HUES64 (cell line): ENCODE measurements around the gene BTN2A1.
"Not testable (repeated sequence)": the region's sequence is repeated elsewhere in the genome, so short reads cannot be mapped to it uniquely, and the experiment has no call there.

Experiments used
- H3K27ac ChIP-seq: 2 replicates; pipeline ENCODE4 v1.7.0; 2013; ENCODE audit warnings: low read depth, low read length, inconsistent platforms
- H3K27me3 ChIP-seq: 2 replicates; pipeline ENCODE4 v1.6.1; 2013; ENCODE audit warnings: mild to moderate bottlenecking, low read length; ENCODE audit not compliant: insufficient read depth
- H3K36me3 ChIP-seq: 2 replicates; pipeline ENCODE4 v1.6.1; 2013; ENCODE audit warnings: mild to moderate bottlenecking, low read length; ENCODE audit not compliant: insufficient read depth
- H3K4me1 ChIP-seq: 2 replicates; pipeline ENCODE4 v1.6.1; 2013; ENCODE audit warnings: mild to moderate bottlenecking, low read length, moderate library complexity; ENCODE audit not compliant: insufficient read depth
- H3K4me3 ChIP-seq: 2 replicates; pipeline ENCODE4 v1.5.1; 2013; ENCODE audit warnings: mild to moderate bottlenecking, low read length, moderate library complexity
- H3K9ac ChIP-seq: 2 replicates; pipeline ENCODE4 v1.6.1; 2013; ENCODE audit warnings: mild to moderate bottlenecking, low read depth, low read length
- H3K9me3 ChIP-seq: 2 replicates; pipeline ENCODE4 v1.6.1; 2013; ENCODE audit warnings: low read depth, low read length; ENCODE audit not compliant: insufficient read depth
- WGBS: fragments of 150-250, 120-280 bp; methylation state at CpG from one replicate; pipeline ENCODE4 v1.1.7; 2013; ENCODE audit warnings: missing lambda C conversion rate; 5-methylcytosine and 5-hydroxymethylcytosine counted together

Gene BTN2A1

GRCh38 chr6:26418795-26419194 is 39.0 kb upstream of the BTN2A1 start:
- 94% methylated on average over 3 of the region's 3 CpGs for WGBS
- not testable (repeated sequence) for H3K4me1 ChIP-seq, H3K36me3 ChIP-seq, H3K27me3 ChIP-seq, H3K9ac ChIP-seq, H3K27ac ChIP-seq, H3K9me3 ChIP-seq, H3K4me3 ChIP-seq

GRCh38 chr6:26420688-26421171 is 37.0 kb upstream of the BTN2A1 start:
- H3K27me3 ChIP-seq, result no peaks in the 10 kb centered on the region; the same call in 1 of the 2 replicates
- no peaks in the 10 kb centered on the region for H3K4me1 ChIP-seq
- peak overlapping the region; percentile 53 for H3K27ac ChIP-seq
- H3K9ac ChIP-seq, result peak overlapping the region; percentile 55; the same call in 1 of the 2 replicates
- H3K9me3 ChIP-seq, result 0 out of 2 replicates have a peak, but pooled peaks cover 5% of the 10 kb centered on the region
- peak overlapping the region; percentile 76 for H3K4me3 ChIP-seq
- no peaks in the 10 kb centered on the region for H3K36me3 ChIP-seq
- 50% methylated on average over 4 of the region's 4 CpGs for WGBS

- Histone ChIP-seq H3K27ac (peak overlapping the region; percentile 53), H3K4me1 (no peaks in the 10 kb centered on the region), H3K36me3 (no peaks in the 10 kb centered on the region), H3K4me3 (peak overlapping the region; percentile 76), H3K9me3 (0 out of 2 replicates have a peak, but pooled peaks cover 5% of the 10 kb centered on the region), H3K27me3 (no peaks in the 10 kb centered on the region; the same call in 1 of the 2 replicates), H3K9ac (peak overlapping the region; percentile 76)
- whole genome bisulfite sequencing, result 1% methylated on average over 30 of the region's 31 CpGs
Measured at GRCh38 chr6:26421259-26422144, 36.3 kb upstream of the BTN2A1 start.

GRCh38 chr6:26422329-26422728 is 35.4 kb upstream of the BTN2A1 start:
- Histone ChIP-seq H3K9me3 (0 out of 2 replicates have a peak, but pooled peaks cover 5% of the 10 kb centered on the region), H3K4me1 (no peaks in the 10 kb centered on the region), H3K36me3 (0 out of 2 replicates have a peak, but pooled peaks cover 2% of the 10 kb centered on the region), H3K27ac (no peak overlapping the region), H3K9ac (no peak overlapping the region), H3K27me3 (no peaks in the 10 kb centered on the region; the same call in 1 of the 2 replicates), H3K4me3 (peak overlapping the region; percentile 76)
- WGBS, result 100% methylated on average over 3 of the region's 3 CpGs

- Histone ChIP-seq H3K27ac (no peak overlapping the region), H3K9ac (no peak overlapping the region), H3K9me3 (no peaks in the 10 kb centered on the region), H3K27me3 (no peaks in the 10 kb centered on the region; the same call in 1 of the 2 replicates), H3K4me1 (no peaks in the 10 kb centered on the region), H3K4me3 (no peak overlapping the region), H3K36me3 (peaks cover 15% of the 10 kb centered on the region)
- whole genome bisulfite sequencing, result 96% methylated on average over 5 of the region's 5 CpGs
Measured at GRCh38 chr6:26426691-26427450, 30.9 kb upstream of the BTN2A1 start.

- H3K27ac ChIP-seq, result no peak overlapping the region
- no peaks in the 10 kb centered on the region for H3K9me3 ChIP-seq
- WGBS, result 98% methylated on average over 3 of the region's 3 CpGs
- no peak overlapping the region for H3K9ac ChIP-seq
- H3K27me3 ChIP-seq, result no peaks in the 10 kb centered on the region; the same call in 1 of the 2 replicates
- peaks cover 21% of the 10 kb centered on the region for H3K36me3 ChIP-seq
- no peaks in the 10 kb centered on the region for H3K4me1 ChIP-seq
- no peak overlapping the region for H3K4me3 ChIP-seq
Measured at GRCh38 chr6:26427451-26427809, 30.3 kb upstream of the BTN2A1 start.

GRCh38 chr6:26428206-26428605 is 29.5 kb upstream of the BTN2A1 start:
- H3K27me3 ChIP-seq, result no peaks in the 10 kb centered on the region
- H3K9ac ChIP-seq, result no peak overlapping the region
- 93% methylated on average over 2 of the region's 2 CpGs for WGBS
- no peak overlapping the region for H3K4me3 ChIP-seq
- no peak overlapping the region for H3K27ac ChIP-seq
- peaks cover 22% of the 10 kb centered on the region for H3K36me3 ChIP-seq
- no peaks in the 10 kb centered on the region for H3K4me1 ChIP-seq
- H3K9me3 ChIP-seq, result no peaks in the 10 kb centered on the region

GRCh38 chr6:26430787-26431186 is 27.0 kb upstream of the BTN2A1 start:
- 93% methylated on average over 5 of the region's 5 CpGs for WGBS
- Histone ChIP-seq H3K4me1 (no peaks in the 10 kb centered on the region), H3K36me3 (peaks cover 22% of the 10 kb centered on the region), H3K4me3 (no peak overlapping the region), H3K27me3 (no peaks in the 10 kb centered on the region), H3K27ac (no peak overlapping the region), H3K9ac (no peak overlapping the region), H3K9me3 (0 out of 2 replicates have a peak, but pooled peaks cover 13% of the 10 kb centered on the region)

- 0 out of 2 replicates have a peak, but pooled peaks cover 13% of the 10 kb centered on the region for H3K9me3 ChIP-seq
- H3K4me3 ChIP-seq, result no peak overlapping the region
- no peaks in the 10 kb centered on the region for H3K4me1 ChIP-seq
- H3K27ac ChIP-seq, result no peak overlapping the region
- no peaks in the 10 kb centered on the region for H3K27me3 ChIP-seq
- H3K36me3 ChIP-seq, result peaks cover 22% of the 10 kb centered on the region
- no peak overlapping the region for H3K9ac ChIP-seq
- 90% methylated on average over 6 of the region's 6 CpGs for WGBS
Measured at GRCh38 chr6:26431258-26432172, 26.2 kb upstream of the BTN2A1 start.

- Histone ChIP-seq H3K4me3 (no peak overlapping the region), H3K27ac (no peak overlapping the region), H3K27me3 (no peaks in the 10 kb centered on the region), H3K9ac (no peak overlapping the region), H3K4me1 (no peaks in the 10 kb centered on the region), H3K9me3 (0 out of 2 replicates have a peak, but pooled peaks cover 13% of the 10 kb centered on the region), H3K36me3 (peaks cover 20% of the 10 kb centered on the region)
- WGBS, result 96% methylated on average over 4 of the region's 5 CpGs
Measured at GRCh38 chr6:26432627-26433201, 25.0 kb upstream of the BTN2A1 start.
